T-helper 1 cell (primary cell): Measurements from ENCODE around the gene PSMC1.

Source experiments
- DNase-seq, 5 donors: peaks; one replicate each; pipeline ENCODE4 v3.0.0-alpha.2; 2012 to 2020

Gene PSMC1

GRCh38 chr14:90276646-90277367 lies 20.5 kb downstream of the PSMC1 start:
- DNase-seq = no peak

GRCh38 chr14:90277581-90278198 lies 21.3 kb downstream of the PSMC1 start:
- no peak for DNase-seq

GRCh38 chr14:90278199-90279175 lies 22.1 kb downstream of the PSMC1 start:
- no peak for DNase-seq

- no peak for DNase-seq
Measured at GRCh38 chr14:90280096-90280495, 23.7 kb downstream of the PSMC1 start.

- DNase-seq = no peak
Measured at GRCh38 chr14:90281261-90281660, 24.9 kb downstream of the PSMC1 start.

GRCh38 chr14:90281756-90282155 lies 25.4 kb downstream of the PSMC1 start:
- no peak for DNase-seq

GRCh38 chr14:90287791-90288190 lies 31.4 kb downstream of the PSMC1 start:
- DNase-seq = no peak

GRCh38 chr14:90288651-90289355 lies 32.5 kb downstream of the PSMC1 start:
- DNase-seq = no peak

- DNase-seq = no peak
Measured at GRCh38 chr14:90290337-90291011, 34.1 kb downstream of the PSMC1 start.

- no peak for DNase-seq
Measured at GRCh38 chr14:90291699-90292098, 35.3 kb downstream of the PSMC1 start.

GRCh38 chr14:90293766-90294730 lies 37.7 kb downstream of the PSMC1 start:
- DNase-seq = no peak

- DNase-seq = no peak
Measured at GRCh38 chr14:90294872-90295271, 38.5 kb downstream of the PSMC1 start.

- no peak for DNase-seq
Measured at GRCh38 chr14:90295870-90296516, 39.6 kb downstream of the PSMC1 start.

- DNase-seq = no peak
Measured at GRCh38 chr14:90296641-90297040, 40.3 kb downstream of the PSMC1 start.

GRCh38 chr14:90297876-90298629 lies 41.7 kb downstream of the PSMC1 start:
- DNase-seq = no peak

- no peak for DNase-seq
Measured at GRCh38 chr14:90299408-90299807, 43.1 kb downstream of the PSMC1 start.

GRCh38 chr14:90300611-90301047 lies 44.3 kb downstream of the PSMC1 start:
- peak in 1 of 5 donors; percentile 27 for DNase-seq

GRCh38 chr14:90301122-90301521 lies 44.8 kb downstream of the PSMC1 start:
- no peak for DNase-seq

GRCh38 chr14:90301668-90302090 lies 45.3 kb downstream of the PSMC1 start:
- peak in 1 of 5 donors; percentile 10 for DNase-seq
